GM10248 (cell line): Measurements from ENCODE around the gene PLEKHM3.

Experiments used
- CTCF ChIA-PET: fragments of 300-600 bp; sonication (Branson Sonifier 250); formaldehyde crosslinking; extraction: SDS; loops from one replicate; lab custom pipeline; 2021; ENCODE audit warnings: antibody characterized with exemption; lab: Yijun Ruan, JAX
- POLR2A ChIA-PET: fragments of 350-650 bp; sonication (Branson Sonifier 250); formaldehyde crosslinking; extraction: SDS; loops from one replicate; lab custom pipeline; 2020; ENCODE audit warnings: antibody characterized with exemption; lab: Yijun Ruan, JAX
- DNase-seq: peaks from one replicate; pipeline ENCODE4 v3.0.0; 2012; ENCODE audit errors: extremely low spot score
- CTCF ChIP-seq: IDR thresholded peaks from 2 replicates; pipeline ENCODE4 v1.5.1; 2012; ENCODE audit warnings: mild to moderate bottlenecking, low read depth; ENCODE audit errors: extremely low read depth, missing control alignments, control extremely low read depth

PLEKHM3 gene

GRCh38 chr2:207887500-207887899 lies 137.8 kb downstream of the PLEKHM3 start:
- no peak for TF ChIP-seq CTCF
- ChIA-PET CTCF (interaction anchor here (0.8 to 3.2 kb wide), 2 partner anchors 13 to 48 kb away, joined by 4 to 13 read pairs; no protein-coding TSS in a partner anchor), POLR2A (no interaction called here)
- no peak for DNase-seq

- TF ChIP-seq CTCF, result no peak
- ChIA-PET POLR2A (no interaction called here), CTCF (interaction anchor here (0.9 kb wide), 2 partner anchors 9 to 11 kb away, joined by 3 to 4 read pairs; no protein-coding TSS in a partner anchor)
- no peak for DNase-seq
Observed at GRCh38 chr2:207885010-207885409, 140.3 kb downstream of the PLEKHM3 start.

GRCh38 chr2:207884127-207884526 lies 141.2 kb downstream of the PLEKHM3 start:
- CTCF ChIA-PET, result interaction anchor here (0.9 kb wide), 1 partner anchor 8 kb away, joined by 4 read pairs; no protein-coding TSS in a partner anchor
- POLR2A ChIA-PET, result no interaction called here
- no peak for DNase-seq
- TF ChIP-seq CTCF, result no peak

GRCh38 chr2:207883002-207883780 lies 142.1 kb downstream of the PLEKHM3 start:
- ChIA-PET POLR2A (no interaction called here), CTCF (interaction anchor here (0.9 to 1.2 kb wide), 4 partner anchors 12 to 91 kb away, joined by 3 to 4 read pairs (median 3); no protein-coding TSS in a partner anchor)
- no peak for TF ChIP-seq CTCF
- peak; percentile 18 for DNase-seq

- POLR2A ChIA-PET, result no interaction called here
- DNase-seq, result no peak
- CTCF ChIA-PET, result no interaction called here
- no peak for TF ChIP-seq CTCF
Observed at GRCh38 chr2:207881902-207882301, 143.4 kb downstream of the PLEKHM3 start.

GRCh38 chr2:207879536-207879935 lies 145.8 kb downstream of the PLEKHM3 start:
- no peak for DNase-seq
- CTCF ChIA-PET, result interaction anchor here (0.8 to 1.2 kb wide), 3 partner anchors 19 to 90 kb away, joined by 3 read pairs; no protein-coding TSS in a partner anchor
- TF ChIP-seq CTCF, result no peak
- POLR2A ChIA-PET, result no interaction called here
